Measurements from ENCODE around the gene JAKMIP2.
"Not testable (repeated sequence)": the region's sequence is repeated elsewhere in the genome, so short reads cannot be mapped to it uniquely, and the experiment has no call there.

Gene JAKMIP2

DNA sequence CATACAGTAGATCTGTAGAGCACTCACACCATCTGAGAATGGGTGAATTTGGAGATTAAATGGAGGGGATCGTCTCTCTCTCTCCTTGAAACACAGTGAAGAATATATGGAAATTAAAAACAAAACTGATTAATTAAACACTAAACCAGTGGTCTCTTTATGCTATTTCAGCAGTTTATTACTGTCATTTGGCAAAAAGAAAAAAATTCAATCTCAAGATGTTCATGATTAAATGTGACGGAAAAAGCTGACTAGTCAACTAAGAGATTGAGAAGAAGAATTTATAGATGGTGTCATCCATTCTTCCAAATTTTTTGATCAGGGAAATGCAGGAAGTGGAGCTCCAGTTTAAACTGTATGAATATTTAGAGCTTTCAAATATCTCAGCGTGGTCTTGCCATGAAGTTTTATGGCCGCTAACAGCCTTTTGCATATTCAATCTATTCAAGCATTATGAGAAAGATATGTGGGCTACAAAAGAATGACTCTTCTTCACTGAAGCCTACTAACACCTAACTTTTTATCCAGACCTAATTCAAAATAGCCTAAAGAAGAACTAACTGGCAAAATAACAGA, 151.0 kb downstream of the JAKMIP2 start:
- no peak overlapping the region for H3K4me3 ChIP-seq (ENCODE audit: low read depth, low read length)
- DNase-seq (ENCODE audit: low read depth), result no peak

GRCh38 chr5:147629196-147629595, 153.3 kb downstream of the JAKMIP2 start:
- DNase-seq (ENCODE audit: low read depth), result no peak
- no peak overlapping the region for H3K4me3 ChIP-seq (ENCODE audit: low read depth, low read length)

GRCh38 chr5:147628058-147628895, 154.3 kb downstream of the JAKMIP2 start:
- DNase-seq (ENCODE audit: low read depth), result peak; percentile 4
- H3K4me3 ChIP-seq (ENCODE audit: low read depth, low read length), result no peak overlapping the region

GRCh38 chr5:147626464-147626863, 156.1 kb downstream of the JAKMIP2 start:
- DNase-seq (ENCODE audit: low read depth), result no peak

GRCh38 chr5:147621016-147621415, 161.5 kb downstream of the JAKMIP2 start:
- no peak for DNase-seq (ENCODE audit: low read depth)
- no peak overlapping the region for H3K4me3 ChIP-seq (ENCODE audit: low read depth, low read length)

More at GRCh38 chr5:147626464-147626863, 156.1 kb downstream of the JAKMIP2 start:
- no peak overlapping the region for H3K4me3 ChIP-seq (ENCODE audit: low read depth, low read length)

- no peak for DNase-seq (ENCODE audit: low read depth)
- H3K4me3 ChIP-seq (ENCODE audit: low read depth, low read length), result no peak overlapping the region
Measured at GRCh38 chr5:147619281-147619878, 163.1 kb downstream of the JAKMIP2 start.

DNA sequence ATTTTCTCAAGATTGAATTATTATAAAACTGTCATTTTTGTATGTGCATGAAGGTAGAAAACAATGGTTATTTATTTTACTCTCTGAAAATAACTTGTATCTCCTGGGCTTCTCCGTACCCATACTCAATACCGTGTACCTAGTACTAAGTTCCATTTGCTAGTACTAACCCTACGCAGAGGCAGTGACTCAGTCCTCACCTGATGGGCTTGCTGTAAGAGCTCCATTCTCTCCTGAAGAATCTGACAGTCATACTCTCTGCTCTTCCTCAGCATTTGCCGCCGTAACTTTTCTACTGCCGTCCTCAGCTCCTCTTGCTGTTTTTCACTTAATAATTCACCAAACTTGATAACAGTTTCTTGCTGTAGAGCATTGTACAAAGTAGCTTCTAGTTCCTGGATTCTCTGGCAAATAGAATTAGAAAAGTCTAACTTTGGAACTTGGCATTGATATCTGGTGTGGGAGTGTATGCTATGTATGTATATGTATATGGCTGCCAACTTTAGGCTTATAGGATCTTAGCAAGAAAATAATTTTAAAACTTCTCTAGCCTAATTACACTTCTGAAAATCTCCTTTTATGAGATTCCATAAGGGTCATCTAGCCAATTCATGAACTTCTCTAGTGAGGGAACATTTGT, 164.7 kb downstream of the JAKMIP2 start:
- no peak overlapping the region for H3K4me3 ChIP-seq (ENCODE audit: low read depth, low read length)
- DNase-seq (ENCODE audit: low read depth), result no peak

DNA sequence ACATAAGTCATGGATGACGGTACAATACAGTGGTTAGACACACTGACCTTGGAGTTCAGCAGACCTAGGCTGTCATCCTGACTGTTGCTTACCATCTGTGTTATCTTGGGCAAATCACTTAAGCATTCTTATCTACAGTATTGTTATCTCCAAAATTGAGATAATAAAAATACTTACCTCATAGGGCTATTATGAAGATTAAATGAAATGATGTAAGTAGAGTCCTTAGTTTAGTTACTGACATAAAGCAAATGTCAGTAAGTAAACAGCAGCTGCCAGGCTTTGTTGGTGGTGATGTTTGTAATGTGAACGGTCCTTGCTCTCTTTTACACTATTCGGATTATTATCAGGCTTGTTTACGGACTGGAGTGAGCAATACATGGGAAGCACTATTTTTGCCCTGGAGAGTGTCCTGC, 165.3 kb downstream of the JAKMIP2 start:
- H3K4me3 ChIP-seq (ENCODE audit: low read depth, low read length), result no peak overlapping the region

DNA sequence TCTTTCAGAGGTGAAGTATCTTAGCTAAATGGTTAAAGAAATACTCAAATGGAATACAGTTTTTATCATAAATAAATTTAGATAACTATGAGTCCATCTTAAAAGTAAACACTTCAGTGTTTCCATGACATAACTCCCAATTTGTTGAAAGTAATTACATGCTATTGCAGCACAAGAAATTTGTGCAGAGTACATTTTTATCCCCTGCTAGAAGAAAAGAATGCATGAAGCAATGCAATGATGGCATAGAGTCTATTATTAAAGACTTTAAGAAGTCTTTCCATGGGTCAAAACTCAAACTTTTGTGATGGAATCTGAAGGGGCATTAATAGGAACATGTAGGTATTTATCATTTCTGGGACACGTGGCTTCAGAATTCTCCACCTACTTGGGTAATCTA, 166.1 kb downstream of the JAKMIP2 start:
- H3K4me3 ChIP-seq (ENCODE audit: low read depth, low read length), result no peak overlapping the region
- no peak for DNase-seq (ENCODE audit: low read depth)

More for the DNA sequence above, 165.3 kb downstream of the JAKMIP2 start:
- DNase-seq (ENCODE audit: low read depth), result no peak

GRCh38 chr5:147613359-147613758, 169.2 kb downstream of the JAKMIP2 start:
- H3K4me3 ChIP-seq (ENCODE audit: low read depth, low read length), result no peak overlapping the region
- DNase-seq (ENCODE audit: low read depth), result peak; percentile 36

DNA sequence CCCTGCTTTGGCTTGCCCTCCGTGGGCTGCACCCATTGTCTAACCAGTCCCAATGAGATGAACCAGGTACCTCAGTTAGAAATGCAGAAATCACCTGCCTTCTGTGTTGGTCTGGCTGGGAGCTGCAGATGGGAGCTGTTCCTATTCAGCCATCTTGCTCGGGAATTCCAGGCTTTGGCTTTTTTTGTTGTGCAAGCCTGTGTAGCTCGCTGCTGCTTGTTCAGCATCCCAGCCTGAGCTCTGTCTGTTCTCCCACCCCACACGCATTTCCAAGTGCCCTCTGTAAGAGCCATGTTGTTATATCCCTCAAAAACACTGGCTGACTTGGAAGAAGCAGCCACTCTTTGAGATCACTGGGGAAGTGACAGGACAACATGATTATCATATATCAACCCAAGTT, 171.0 kb downstream of the JAKMIP2 start:
- DNase-seq (ENCODE audit: low read depth), result no peak
- H3K4me3 ChIP-seq (ENCODE audit: low read depth, low read length), result no peak overlapping the region

GRCh38 chr5:147610798-147611197, 171.7 kb downstream of the JAKMIP2 start:
- H3K4me3 ChIP-seq (ENCODE audit: low read depth, low read length), result no peak overlapping the region
- DNase-seq (ENCODE audit: low read depth), result no peak

- no peak overlapping the region for H3K4me3 ChIP-seq (ENCODE audit: low read depth, low read length)
- no peak for DNase-seq (ENCODE audit: low read depth)
Measured at GRCh38 chr5:147601652-147602051, 180.9 kb downstream of the JAKMIP2 start.

DNA sequence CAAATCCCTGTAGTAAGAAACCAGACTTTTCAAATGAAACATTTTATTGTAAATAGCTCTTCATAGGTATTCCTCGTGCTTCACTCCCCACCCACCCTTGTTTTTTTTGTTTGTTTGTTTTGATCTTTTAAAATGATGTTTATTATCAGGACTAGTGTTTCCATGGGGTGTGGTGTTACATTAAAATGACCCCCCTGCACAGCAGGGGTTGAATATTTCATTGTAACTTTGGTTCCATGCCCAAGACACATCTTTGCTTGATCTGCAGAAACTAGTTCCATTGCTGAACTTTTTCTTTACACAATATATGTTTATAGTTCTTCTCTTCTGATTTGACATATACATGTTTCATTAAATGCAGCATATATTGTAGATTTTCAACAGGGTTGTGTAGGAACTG, 191.4 kb downstream of the JAKMIP2 start:
- H3K4me3 ChIP-seq (ENCODE audit: low read depth, low read length), result no peak overlapping the region
- no peak for DNase-seq (ENCODE audit: low read depth)

- DNase-seq (ENCODE audit: low read depth), result no peak
- no peak overlapping the region for H3K4me3 ChIP-seq (ENCODE audit: low read depth, low read length)
Measured at GRCh38 chr5:147590096-147590495, 192.4 kb downstream of the JAKMIP2 start.

DNA sequence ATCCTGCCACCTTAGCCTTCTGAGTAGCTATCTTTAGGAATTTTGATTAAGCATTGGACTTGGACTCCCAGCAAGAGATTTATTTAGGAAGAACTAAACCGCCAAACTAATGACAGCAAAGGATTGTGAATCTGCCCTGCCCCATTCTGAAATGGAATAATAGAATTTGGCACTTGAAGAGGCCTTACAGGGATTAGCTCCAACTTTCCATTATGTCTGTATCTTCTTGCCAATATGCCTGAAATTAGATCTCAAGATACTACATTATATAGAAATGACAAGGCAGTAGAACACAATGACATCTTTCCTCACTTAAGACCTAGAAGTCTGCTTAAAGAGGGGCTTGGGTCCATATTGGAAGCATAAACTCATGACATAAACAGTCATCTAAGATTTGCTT, 195.7 kb downstream of the JAKMIP2 start:
- DNase-seq (ENCODE audit: low read depth), result no peak

GRCh38 chr5:147586221-147586620, 196.3 kb downstream of the JAKMIP2 start:
- H3K4me3 ChIP-seq (ENCODE audit: low read depth, low read length), result no peak overlapping the region
- no peak for DNase-seq (ENCODE audit: low read depth)

More for the DNA sequence above, 195.7 kb downstream of the JAKMIP2 start:
- no peak overlapping the region for H3K4me3 ChIP-seq (ENCODE audit: low read depth, low read length)

GRCh38 chr5:147582272-147582671, 200.3 kb downstream of the JAKMIP2 start:
- not testable (repeated sequence) for H3K4me3 ChIP-seq (ENCODE audit: low read depth, low read length); DNase-seq (ENCODE audit: low read depth)

- H3K4me3 ChIP-seq (ENCODE audit: low read depth, low read length); DNase-seq (ENCODE audit: low read depth): not testable (repeated sequence)
Measured at GRCh38 chr5:147580418-147580817, 202.1 kb downstream of the JAKMIP2 start.
